Panc1 (cell line): Measurements from ENCODE around the gene P3R3URF. TPM values are rescaled to one million over a fixed set of nuclear protein-coding genes. Genes with fewer than 3 reads are reported as not detected.

ENCODE experiments used
- ATAC-seq: fragments of 200-7000 bp; cut with Tn5 transposase; 2 replicates; pipeline ENCODE4 v1.9.1; 2020; ENCODE audit warnings: mild to moderate bottlenecking, moderate library complexity
- BruUV-seq: library from RNA; stranded (reverse); fragments of 400-500 nt; replicated peaks from 2 replicates; lab custom pipeline; 2021; lab: Mats Ljungman, UMichigan
- CTCF ChIA-PET: fragments of 300-600 bp; sonication (Branson Sonifier 250); formaldehyde crosslinking; loops from one replicate; lab custom pipeline; 2022; ENCODE audit warnings: antibody characterized with exemption; lab: Charles Lee
- POLR2A ChIA-PET: fragments of 300-600 bp; sonication (Branson Sonifier 250); formaldehyde crosslinking; loops from one replicate; lab custom pipeline; 2022; ENCODE audit warnings: antibody characterized with exemption; lab: Charles Lee
- DNase-seq: peaks from one replicate; pipeline ENCODE4 v3.0.0-alpha.2; 2010; ENCODE audit warnings: low read depth, low spot score
- H3K27ac ChIP-seq: 2 replicates; pipeline ENCODE4 v1.5.1; 2011; ENCODE audit warnings: mild to moderate bottlenecking, low read length, inconsistent platforms
- H3K27me3 ChIP-seq: fragments of 200-500 bp; sonication (Bioruptor generic); 2 replicates; pipeline ENCODE4 v1.6.0; 2014; ENCODE audit warnings: low read length, inconsistent platforms; ENCODE audit not compliant: control insufficient read depth, insufficient read depth
- H3K36me3 ChIP-seq: fragments of 200-500 bp; sonication (Bioruptor generic); 2 replicates; pipeline ENCODE4 v1.5.1; 2014; ENCODE audit warnings: inconsistent platforms, mild to moderate bottlenecking, low read length, moderate library complexity; ENCODE audit not compliant: control insufficient read depth, insufficient read depth
- H3K4me1 ChIP-seq: 2 replicates; pipeline ENCODE4 v1.5.1; 2011; ENCODE audit warnings: inconsistent platforms, mild to moderate bottlenecking, low read length, moderate library complexity; ENCODE audit not compliant: control insufficient read depth, insufficient read depth
- H3K4me3 ChIP-seq, 2 experiments: 2 replicates each; pipeline ENCODE4 v1.5.1; 2011 to 2012; ENCODE audit warnings: low read depth in 2 of 2, low read length in 2 of 2, mild to moderate bottlenecking in 2 of 2, inconsistent platforms in 1 of 2, moderate library complexity in 1 of 2
- H3K9me3 ChIP-seq: fragments of 200-500 bp; sonication (Bioruptor generic); 2 replicates; pipeline ENCODE4 v1.5.1; 2014; ENCODE audit warnings: low read depth, mild to moderate bottlenecking, inconsistent platforms, low read length, moderate library complexity; ENCODE audit not compliant: control insufficient read depth, insufficient read depth
- POLR2AphosphoS5 ChIP-seq: IDR thresholded peaks from 2 replicates; pipeline ENCODE4 v1.6.1; 2012; ENCODE audit warnings: mild to moderate bottlenecking, low read depth, low read length, moderate library complexity
- SIN3A ChIP-seq: IDR thresholded peaks from 2 replicates; pipeline ENCODE4 v1.6.1; 2012; ENCODE audit warnings: low read depth, mild to moderate bottlenecking, low read length, moderate library complexity, borderline replicate concordance; ENCODE audit not compliant: insufficient read depth
- TCF7L2 ChIP-seq: IDR thresholded peaks from 2 replicates; pipeline ENCODE4 v1.6.1; 2011; ENCODE audit warnings: mild to moderate bottlenecking, low read depth, low read length, inconsistent platforms
- in situ Hi-C: cut with HindIII; loops from 2 replicates; pipeline ENCODE4 v1.10.0; 2016; ENCODE audit warnings: low sequenced_read_pairs, low pct_unique_long_range_greater_than_20kb
- intact Hi-C: fragments of 100-400 bp; cut with micrococcal nuclease; formaldehyde crosslinking; loops from one replicate; pipeline ENCODE4 v1.10.0; 2022; ENCODE audit not compliant: unreplicated experiment
- total RNA-seq: library from RNA; stranded (reverse); gene quantifications from one replicate; pipeline ENCODE4 v1.2.1, GENCODE V29; 2021; ENCODE audit not compliant: unreplicated experiment
- TF ChIP-seq, protein P1 (sequence below), 2 experiments: IDR thresholded peaks; 2 replicates each; pipeline ENCODE4 v1.6.1; 2011 to 2012; ENCODE audit warnings: low read depth in 2 of 2, control low read depth in 1 of 2, low read length in 1 of 2, mild to moderate bottlenecking in 1 of 2, moderate library complexity in 1 of 2; ENCODE audit not compliant: insufficient read depth in 1 of 2
- TF ChIP-seq, protein P2 (sequence below): fragments of 450-650 bp; IDR thresholded peaks from 2 replicates; pipeline ENCODE4 v1.5.1; 2017; ENCODE audit warnings: mild to moderate bottlenecking

The P3R3URF gene
- total RNA-seq, 1 experiment from 2014 or later, result not detected

DNA sequence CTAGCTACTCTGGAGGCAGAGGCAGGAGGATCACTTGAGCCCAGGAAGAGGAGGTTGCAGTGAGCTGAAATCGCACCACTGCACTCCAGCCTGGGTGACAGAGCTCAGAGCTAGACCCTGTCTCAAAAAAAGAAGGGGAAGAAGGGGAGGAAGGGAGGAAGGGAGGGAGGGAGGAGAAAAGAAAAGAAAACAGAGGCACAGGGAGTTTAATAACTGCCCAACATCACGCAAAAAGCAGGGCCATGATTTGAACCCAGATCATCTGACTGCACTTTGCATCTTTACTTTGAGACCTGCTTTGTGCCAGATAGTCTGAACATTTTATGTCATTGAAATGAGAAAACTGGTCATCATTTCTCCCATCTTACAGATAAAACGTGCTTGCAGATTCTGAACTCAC is 28.9 kb upstream of the P3R3URF start:
- intact Hi-C loops (no loop called here), in situ Hi-C loops (no loop called here)
- Histone ChIP-seq H3K27ac (no peak overlapping the region), H3K36me3 (no peaks in the 10 kb centered on the region), H3K9me3 (no peaks in the 10 kb centered on the region), H3K4me1 (peaks cover 5% of the 10 kb centered on the region), H3K27me3 (no peaks in the 10 kb centered on the region), H3K4me3 (peak overlapping the region in 1 of 2 experiments; percentile 2; a peak in 1 of 4 replicates)
- ATAC-seq (no peak), DNase-seq (no peak)
- ChIA-PET POLR2A (interaction anchor here (0.6 kb wide), 1 partner anchor 15 kb away, joined by 5 read pairs; no protein-coding TSS in a partner anchor), CTCF (no interaction called here)
- TF ChIP-seq TCF7L2 (no peak), POLR2AphosphoS5 (no peak), SIN3A (no peak)
- TF ChIP-seq, protein P1, sequence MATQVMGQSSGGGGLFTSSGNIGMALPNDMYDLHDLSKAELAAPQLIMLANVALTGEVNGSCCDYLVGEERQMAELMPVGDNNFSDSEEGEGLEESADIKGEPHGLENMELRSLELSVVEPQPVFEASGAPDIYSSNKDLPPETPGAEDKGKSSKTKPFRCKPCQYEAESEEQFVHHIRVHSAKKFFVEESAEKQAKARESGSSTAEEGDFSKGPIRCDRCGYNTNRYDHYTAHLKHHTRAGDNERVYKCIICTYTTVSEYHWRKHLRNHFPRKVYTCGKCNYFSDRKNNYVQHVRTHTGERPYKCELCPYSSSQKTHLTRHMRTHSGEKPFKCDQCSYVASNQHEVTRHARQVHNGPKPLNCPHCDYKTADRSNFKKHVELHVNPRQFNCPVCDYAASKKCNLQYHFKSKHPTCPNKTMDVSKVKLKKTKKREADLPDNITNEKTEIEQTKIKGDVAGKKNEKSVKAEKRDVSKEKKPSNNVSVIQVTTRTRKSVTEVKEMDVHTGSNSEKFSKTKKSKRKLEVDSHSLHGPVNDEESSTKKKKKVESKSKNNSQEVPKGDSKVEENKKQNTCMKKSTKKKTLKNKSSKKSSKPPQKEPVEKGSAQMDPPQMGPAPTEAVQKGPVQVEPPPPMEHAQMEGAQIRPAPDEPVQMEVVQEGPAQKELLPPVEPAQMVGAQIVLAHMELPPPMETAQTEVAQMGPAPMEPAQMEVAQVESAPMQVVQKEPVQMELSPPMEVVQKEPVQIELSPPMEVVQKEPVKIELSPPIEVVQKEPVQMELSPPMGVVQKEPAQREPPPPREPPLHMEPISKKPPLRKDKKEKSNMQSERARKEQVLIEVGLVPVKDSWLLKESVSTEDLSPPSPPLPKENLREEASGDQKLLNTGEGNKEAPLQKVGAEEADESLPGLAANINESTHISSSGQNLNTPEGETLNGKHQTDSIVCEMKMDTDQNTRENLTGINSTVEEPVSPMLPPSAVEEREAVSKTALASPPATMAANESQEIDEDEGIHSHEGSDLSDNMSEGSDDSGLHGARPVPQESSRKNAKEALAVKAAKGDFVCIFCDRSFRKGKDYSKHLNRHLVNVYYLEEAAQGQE (IDR thresholded peaks at IDR 0.05; ENCODE audit: insufficient read depth in 1 of 2, low read depth in 2 of 2, low read length in 1 of 2), result no peak
- TF ChIP-seq, protein P2, sequence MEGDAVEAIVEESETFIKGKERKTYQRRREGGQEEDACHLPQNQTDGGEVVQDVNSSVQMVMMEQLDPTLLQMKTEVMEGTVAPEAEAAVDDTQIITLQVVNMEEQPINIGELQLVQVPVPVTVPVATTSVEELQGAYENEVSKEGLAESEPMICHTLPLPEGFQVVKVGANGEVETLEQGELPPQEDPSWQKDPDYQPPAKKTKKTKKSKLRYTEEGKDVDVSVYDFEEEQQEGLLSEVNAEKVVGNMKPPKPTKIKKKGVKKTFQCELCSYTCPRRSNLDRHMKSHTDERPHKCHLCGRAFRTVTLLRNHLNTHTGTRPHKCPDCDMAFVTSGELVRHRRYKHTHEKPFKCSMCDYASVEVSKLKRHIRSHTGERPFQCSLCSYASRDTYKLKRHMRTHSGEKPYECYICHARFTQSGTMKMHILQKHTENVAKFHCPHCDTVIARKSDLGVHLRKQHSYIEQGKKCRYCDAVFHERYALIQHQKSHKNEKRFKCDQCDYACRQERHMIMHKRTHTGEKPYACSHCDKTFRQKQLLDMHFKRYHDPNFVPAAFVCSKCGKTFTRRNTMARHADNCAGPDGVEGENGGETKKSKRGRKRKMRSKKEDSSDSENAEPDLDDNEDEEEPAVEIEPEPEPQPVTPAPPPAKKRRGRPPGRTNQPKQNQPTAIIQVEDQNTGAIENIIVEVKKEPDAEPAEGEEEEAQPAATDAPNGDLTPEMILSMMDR, result no peak
- no TSS peak for BruUV-seq

DNA sequence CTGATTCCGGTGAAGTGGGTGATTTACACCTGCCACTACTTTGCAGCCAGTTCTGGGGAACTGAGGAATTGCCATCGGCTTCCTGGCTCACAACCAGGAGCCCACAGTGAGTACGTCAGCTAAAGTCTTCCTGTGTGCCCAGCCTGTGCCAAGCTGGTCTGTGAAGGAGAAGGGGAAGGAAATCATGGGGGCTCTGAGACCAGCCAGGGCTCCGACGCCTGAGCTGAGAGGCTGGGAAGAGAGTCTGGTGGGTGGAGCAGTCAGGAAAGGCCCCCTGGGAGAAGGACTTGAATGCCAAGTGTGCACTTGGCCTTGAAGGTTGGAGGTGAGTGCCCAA is 28.1 kb upstream of the P3R3URF start:
- BruUV-seq, result no TSS peak
- CTCF ChIA-PET, result no interaction called here
- in situ Hi-C loops, result no loop called here
- TF ChIP-seq, protein P2, result no peak
- TF ChIP-seq, protein P1 (IDR thresholded peaks at IDR 0.05; ENCODE audit: insufficient read depth in 1 of 2, low read depth in 2 of 2, low read length in 1 of 2), result no peak
- TF ChIP-seq TCF7L2 (no peak), POLR2AphosphoS5 (no peak), SIN3A (no peak)
- peak overlapping the region; percentile 67 for H3K27ac ChIP-seq
- peaks cover 8% of the 10 kb centered on the region for H3K4me1 ChIP-seq
- H3K4me3 ChIP-seq, result peak overlapping the region; percentile 58 to 76
- no peak for ATAC-seq
- DNase-seq, result no peak
- POLR2A ChIA-PET, result no interaction called here
- intact Hi-C loops, result no loop called here
- no peaks in the 10 kb centered on the region for H3K27me3 ChIP-seq
- no peaks in the 10 kb centered on the region for H3K9me3 ChIP-seq
- H3K36me3 ChIP-seq, result no peaks in the 10 kb centered on the region
